Ishikawa (cell line): ENCODE data around the gene PIWIL1.

ENCODE experiments used
- CEBPB ChIP-seq: IDR thresholded peaks from 2 replicates; pipeline ENCODE4 v1.6.1; 2012
- CREB1 ChIP-seq: IDR thresholded peaks from 2 replicates; pipeline ENCODE4 v1.6.1; 2012; ENCODE audit warnings: low read depth
- EGR1 ChIP-seq: IDR thresholded peaks from 2 replicates; pipeline ENCODE4 v1.6.1; 2012
- EP300 ChIP-seq: IDR thresholded peaks from 2 replicates; pipeline ENCODE4 v1.6.1; 2012; ENCODE audit warnings: borderline replicate concordance
- FOXM1 ChIP-seq: IDR thresholded peaks from 2 replicates; pipeline ENCODE4 v1.6.1; 2012; ENCODE audit warnings: low read depth, borderline replicate concordance
- NFIC ChIP-seq: IDR thresholded peaks from 2 replicates; pipeline ENCODE4 v1.6.1; 2012
- RAD21 ChIP-seq: IDR thresholded peaks from 2 replicates; pipeline ENCODE4 v1.6.1; 2012; ENCODE audit warnings: low read depth
- REST ChIP-seq: IDR thresholded peaks from 2 replicates; pipeline ENCODE4 v1.6.1; 2012; ENCODE audit warnings: low read depth, mild to moderate bottlenecking
- TAF1 ChIP-seq: IDR thresholded peaks from 2 replicates; pipeline ENCODE4 v1.6.1; 2012; ENCODE audit warnings: low read depth, mild to moderate bottlenecking
- TCF12 ChIP-seq: IDR thresholded peaks from 2 replicates; pipeline ENCODE4 v1.6.1; 2012; ENCODE audit warnings: low read depth
- TEAD4 ChIP-seq: IDR thresholded peaks from 2 replicates; pipeline ENCODE4 v1.6.1; 2012
- YY1 ChIP-seq: IDR thresholded peaks from 2 replicates; pipeline ENCODE4 v1.6.1; 2012; ENCODE audit warnings: low read depth
- ZBTB7A ChIP-seq: IDR thresholded peaks from 2 replicates; pipeline ENCODE4 v1.6.1; 2012; ENCODE audit warnings: low read depth
- TF ChIP-seq, protein P1 (sequence below): IDR thresholded peaks from 2 replicates; pipeline ENCODE4 v1.6.1; 2012
- TF ChIP-seq, protein P2 (sequence below): IDR thresholded peaks from 2 replicates; pipeline ENCODE4 v1.6.1; 2012

Gene PIWIL1

GRCh38 chr12:130401703-130402102 lies 64.0 kb downstream of the PIWIL1 start:
- TF ChIP-seq, protein P1, sequence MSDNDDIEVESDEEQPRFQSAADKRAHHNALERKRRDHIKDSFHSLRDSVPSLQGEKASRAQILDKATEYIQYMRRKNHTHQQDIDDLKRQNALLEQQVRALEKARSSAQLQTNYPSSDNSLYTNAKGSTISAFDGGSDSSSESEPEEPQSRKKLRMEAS: no peak
- TF ChIP-seq CEBPB (no peak), REST (no peak), CREB1 (no peak), TEAD4 (no peak), EP300 (no peak), FOXM1 (no peak), NFIC (no peak), TCF12 (no peak), RAD21 (no peak; the same call in 1 of the 2 replicates), YY1 (no peak)
- TF ChIP-seq, protein P2, sequence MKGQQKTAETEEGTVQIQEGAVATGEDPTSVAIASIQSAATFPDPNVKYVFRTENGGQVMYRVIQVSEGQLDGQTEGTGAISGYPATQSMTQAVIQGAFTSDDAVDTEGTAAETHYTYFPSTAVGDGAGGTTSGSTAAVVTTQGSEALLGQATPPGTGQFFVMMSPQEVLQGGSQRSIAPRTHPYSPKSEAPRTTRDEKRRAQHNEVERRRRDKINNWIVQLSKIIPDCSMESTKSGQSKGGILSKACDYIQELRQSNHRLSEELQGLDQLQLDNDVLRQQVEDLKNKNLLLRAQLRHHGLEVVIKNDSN: no peak

- TF ChIP-seq, protein P1: no peak
- TF ChIP-seq EGR1 (no peak), YY1 (no peak), CREB1 (no peak), CEBPB (no peak), REST (no peak), RAD21 (no peak), NFIC (no peak), TCF12 (no peak), TAF1 (no peak), ZBTB7A (no peak), EP300 (no peak), FOXM1 (no peak), TEAD4 (no peak)
- TF ChIP-seq, protein P2: no peak
These were observed 67.6 kb downstream of the PIWIL1 start for GRCh38 chr12:130405332-130405731.

DNA sequence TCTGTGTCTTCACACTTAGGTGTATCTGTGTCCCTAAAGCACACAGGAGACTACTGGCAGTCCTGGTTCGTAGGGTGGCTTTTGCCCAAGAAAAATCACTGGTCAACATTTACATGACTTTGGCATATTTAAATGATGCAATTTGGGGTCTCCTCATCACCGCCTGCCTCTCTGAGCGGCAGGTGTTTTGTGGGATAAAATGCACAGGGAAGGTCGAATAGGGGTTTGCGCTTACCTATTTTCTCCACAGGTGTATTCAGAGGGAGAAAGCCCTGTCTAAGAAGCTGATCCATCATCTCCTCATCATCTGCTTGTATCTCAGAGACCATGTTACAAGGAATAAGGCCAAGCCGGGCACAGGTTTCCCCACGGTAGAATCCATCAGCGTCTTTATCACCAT lies 74.7 kb downstream of the PIWIL1 start:
- TF ChIP-seq TAF1: no peak
- TF ChIP-seq FOXM1: no peak
- no peak for TF ChIP-seq NFIC
- no peak for TF ChIP-seq EGR1
- TF ChIP-seq TEAD4: no peak
- TF ChIP-seq EP300: no peak
- no peak for TF ChIP-seq YY1
- TF ChIP-seq, protein P1: no peak
- TF ChIP-seq, protein P2: no peak
- no peak for TF ChIP-seq TCF12
- TF ChIP-seq REST: no peak
- TF ChIP-seq CREB1: no peak
- TF ChIP-seq RAD21: no peak
- no peak for TF ChIP-seq CEBPB
- TF ChIP-seq ZBTB7A: no peak

DNA sequence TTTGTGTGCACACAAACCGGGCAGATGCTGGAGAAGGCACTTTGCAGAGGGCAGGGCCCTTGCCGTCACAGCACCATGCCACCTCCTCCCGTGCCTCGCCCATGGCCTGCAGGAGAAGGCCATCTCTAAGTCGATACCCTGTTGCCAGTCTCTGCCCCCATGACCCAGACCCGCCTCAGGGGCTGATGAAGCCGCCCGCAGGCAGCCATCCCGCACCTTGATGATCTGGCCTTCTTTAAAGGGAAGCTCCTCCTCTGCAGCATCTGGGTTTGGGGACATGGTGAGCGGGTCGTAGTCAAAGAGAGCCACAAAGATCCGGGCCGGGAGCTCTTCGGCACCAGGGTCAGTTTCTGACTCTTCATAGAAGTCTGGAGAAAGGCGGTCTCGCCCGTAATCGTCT lies 76.2 kb downstream of the PIWIL1 start:
- TF ChIP-seq TCF12: no peak
- TF ChIP-seq, protein P1: no peak
- no peak for TF ChIP-seq EGR1
- no peak for TF ChIP-seq REST
- no peak for TF ChIP-seq NFIC
- no peak for TF ChIP-seq TEAD4
- TF ChIP-seq, protein P2: no peak
- TF ChIP-seq YY1: no peak
- no peak for TF ChIP-seq RAD21
- TF ChIP-seq TAF1: no peak
- TF ChIP-seq ZBTB7A: no peak
- no peak for TF ChIP-seq CEBPB
- no peak for TF ChIP-seq EP300
- no peak for TF ChIP-seq CREB1
- no peak for TF ChIP-seq FOXM1
